ENCODE measurements around the gene CRB3. TPM values are rescaled to one million over a fixed set of nuclear protein-coding genes. Genes with fewer than 3 reads are reported as not detected.
A peak's percentile ranks its signal among the peaks of the same experiment; 100 is the strongest.

Gene CRB3
- total and polyA plus RNA-seq, 8 donors, result 14.9 to 78.8 (median 17.9) TPM

DNA sequence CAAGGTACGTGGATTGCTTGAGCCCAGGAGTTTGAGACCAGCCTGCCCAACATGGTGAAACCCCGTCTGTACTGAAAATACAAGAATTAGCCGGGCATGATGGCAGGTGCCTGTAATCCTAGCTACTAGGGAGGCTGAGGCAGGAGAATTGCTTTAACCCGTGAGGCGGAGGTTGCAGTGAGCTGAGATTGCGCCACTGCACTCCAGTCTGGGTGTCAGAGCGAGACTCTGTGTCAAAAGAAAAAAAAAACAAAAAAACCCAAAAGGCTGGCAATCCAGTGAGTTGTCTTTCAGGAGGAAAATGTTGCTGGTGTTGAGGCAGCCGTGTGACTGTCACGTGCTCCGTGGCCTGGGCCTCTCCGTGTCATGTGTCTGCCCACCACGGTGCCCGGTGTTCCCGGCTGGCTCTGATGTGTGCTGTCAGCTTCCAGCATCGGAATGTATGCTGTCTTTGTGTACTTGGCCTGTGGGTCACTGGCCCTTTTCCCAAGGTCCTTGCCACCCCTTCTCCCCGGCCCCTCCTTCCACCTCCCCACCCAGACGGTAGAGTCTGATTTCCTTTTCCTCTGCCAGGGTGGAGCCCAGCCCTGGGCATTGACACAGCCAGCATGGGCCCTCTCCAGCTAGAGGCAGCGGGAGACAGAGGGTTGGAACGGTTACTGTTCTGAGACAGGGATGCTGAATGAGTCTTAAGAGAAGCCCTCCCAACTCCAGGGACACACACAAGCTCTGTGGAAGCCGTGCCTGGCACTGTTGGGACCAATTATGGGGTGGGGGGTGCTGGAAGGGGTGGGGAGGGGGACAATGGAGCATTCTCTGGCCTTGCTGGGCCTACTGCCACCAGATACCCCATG is 45.3 kb downstream of the CRB3 start:
- peaks cover 0 to 3% of the 10 kb centered on the region in 2 donors for H3K4me1 ChIP-seq
- H3K9me3 ChIP-seq, result no peaks in the 10 kb centered on the region
- DNase-seq (peak in 1 of 4 donors; percentile 71), ATAC-seq (peak; percentile 76)
- peaks cover 0 to 2% of the 10 kb centered on the region in 2 donors for H3K27me3 ChIP-seq
- no peak for TF ChIP-seq CTCF (IDR thresholded peaks at IDR 0.05)
- intact Hi-C loops (cut with DNase I), result no loop called here
- no peaks in the 10 kb centered on the region for H3K36me3 ChIP-seq
- no peak overlapping the region for H3K4me3 ChIP-seq
- H3K27ac ChIP-seq, result peak overlapping the region in 1 of 2 donors; percentile 33

- no peak for ATAC-seq
- Histone ChIP-seq H3K9me3 (no peaks in the 10 kb centered on the region), H3K27ac (no peak overlapping the region), H3K36me3 (no peaks in the 10 kb centered on the region), H3K4me1 (peaks cover 0 to 3% of the 10 kb centered on the region in 2 donors), H3K27me3 (no peaks in the 10 kb centered on the region), H3K4me3 (no peak overlapping the region)
- no peak for DNase-seq
- no peak for TF ChIP-seq CTCF (IDR thresholded peaks at IDR 0.05)
- intact Hi-C loops (cut with DNase I), result loop anchor here in 1 of 2 donors (10.0 kb wide), 1 partner anchor 124 kb away; no protein-coding TSS in a partner anchor
Observed at GRCh38 chr19:6510618-6511017, 46.5 kb downstream of the CRB3 start.

- intact Hi-C loops (cut with DNase I), result loop anchor here in 1 of 2 donors (10.0 kb wide), 1 partner anchor 121 kb away; no protein-coding TSS in a partner anchor
- Histone ChIP-seq H3K36me3 (no peaks in the 10 kb centered on the region), H3K9me3 (no peaks in the 10 kb centered on the region), H3K4me1 (peaks cover 0 to 22% of the 10 kb centered on the region in 2 donors), H3K4me3 (no peak overlapping the region), H3K27me3 (no peaks in the 10 kb centered on the region), H3K27ac (no peak overlapping the region)
- DNase-seq (no peak), ATAC-seq (no peak)
- no peak for TF ChIP-seq CTCF (IDR thresholded peaks at IDR 0.05)
Observed at GRCh38 chr19:6514089-6514488, 50.0 kb downstream of the CRB3 start.

DNA sequence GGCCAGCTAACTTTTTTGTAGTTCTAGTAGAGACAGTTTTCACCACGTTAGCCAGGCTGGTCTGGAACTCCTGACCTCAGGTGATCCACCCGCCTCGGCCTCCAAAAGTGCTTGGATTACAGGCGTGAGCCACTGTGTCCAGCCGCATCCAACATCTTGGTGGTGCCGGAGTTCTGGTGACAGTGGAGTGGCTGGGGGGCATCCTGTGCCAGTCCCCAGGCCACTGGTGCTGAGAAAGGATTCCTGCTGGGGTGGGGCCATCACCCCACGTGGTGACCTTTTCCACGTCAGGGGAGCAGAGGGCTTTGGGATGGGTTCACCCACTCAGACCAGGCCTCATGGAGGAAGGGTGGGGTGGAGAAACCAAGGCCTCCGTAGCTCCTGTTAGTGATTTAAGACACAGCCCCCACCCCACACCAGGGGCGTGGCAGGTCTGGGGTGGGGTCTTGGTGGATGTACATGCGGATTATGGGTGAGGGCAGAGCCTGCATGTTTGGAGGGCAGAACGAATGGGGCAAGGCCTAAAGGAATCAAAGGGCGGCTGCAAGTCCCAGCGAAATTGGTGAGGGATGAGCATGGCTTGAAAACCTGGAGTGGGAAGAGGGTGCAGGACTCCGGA is 51.0 kb downstream of the CRB3 start:
- TF ChIP-seq CTCF (IDR thresholded peaks at IDR 0.05), result no peak
- Histone ChIP-seq H3K4me1 (peaks cover 0 to 22% of the 10 kb centered on the region in 2 donors), H3K36me3 (no peaks in the 10 kb centered on the region), H3K27me3 (no peaks in the 10 kb centered on the region), H3K4me3 (no peak overlapping the region), H3K27ac (no peak overlapping the region), H3K9me3 (no peaks in the 10 kb centered on the region)
- ATAC-seq (no peak), DNase-seq (no peak)
- intact Hi-C loops (cut with DNase I), result loop anchor here in 1 of 2 donors (10.0 kb wide), 1 partner anchor 120 kb away; no protein-coding TSS in a partner anchor

All from left lung (tissue), 10 donors.